C4-2B (cell line): ENCODE measurements around the gene CERS1.

Experiments used
- H3K27ac ChIP-seq: fragments of 450-650 bp; 2 replicates; pipeline ENCODE4 v1.5.1; 2017
- CTCF ChIP-seq: fragments of 450-650 bp; conservative IDR thresholded peaks from 2 replicates; pipeline ENCODE4 v1.5.1; 2017; ENCODE audit warnings: mild to moderate bottlenecking
- ZFX ChIP-seq: fragments of 450-650 bp; IDR thresholded peaks from 2 replicates; pipeline ENCODE4 v1.6.1; 2017

The CERS1 gene

GRCh38 chr19:18833849-18834643, 61.9 kb downstream of the CERS1 start:
- TF ChIP-seq CTCF (no peak), ZFX (no peak)
- peak overlapping the region; percentile 89 for H3K27ac ChIP-seq

- peak overlapping the region; percentile 89 for H3K27ac ChIP-seq
- TF ChIP-seq CTCF, result no peak
- no peak for TF ChIP-seq ZFX
These were observed 62.8 kb downstream of the CERS1 start for GRCh38 chr19:18833141-18833476.

GRCh38 chr19:18832306-18833140, 63.4 kb downstream of the CERS1 start:
- TF ChIP-seq CTCF (no peak; the same call in 1 of the 2 replicates), ZFX (peak; percentile 79)
- peak overlapping the region; percentile 89 for H3K27ac ChIP-seq

- TF ChIP-seq ZFX, result peak; percentile 100
- no peak for TF ChIP-seq CTCF
- peak within 1 kb of the TSS; percentile 89 for H3K27ac ChIP-seq
These were observed 64.2 kb downstream of the CERS1 start, which contains the start of gene UPF1 for GRCh38 chr19:18831524-18832305. Gene UPF1, plus strand, starts transcription at chr19:18831959. Its CDS starts 251 bp downstream, at chr19:18832210.

GRCh38 chr19:18830488-18830887, 65.5 kb downstream of the CERS1 start:
- TF ChIP-seq ZFX, result no peak
- TF ChIP-seq CTCF, result no peak
- no peak overlapping the region for H3K27ac ChIP-seq

- H3K27ac ChIP-seq, result no peak overlapping the region
- no peak for TF ChIP-seq CTCF
- no peak for TF ChIP-seq ZFX
These were observed 67.2 kb downstream of the CERS1 start for GRCh38 chr19:18828786-18829185.
